Gastrocnemius medialis (tissue), 4 donors: ENCODE measurements around the gene PCCA.

Experiments used
- CTCF ChIP-seq, 5 experiments: fragments of 450-650 bp in 3 of 5; fragments of 200-600 bp in 2 of 5; sonication (generic) in 2 of 5; IDR thresholded peaks in 4 of 5; conservative IDR thresholded peaks in 1 of 5; 1 replicate in 4 of 5; 2 replicates in 1 of 5; pipeline ENCODE4 v1.5.1; 2016 to 2019; ENCODE audit warnings: antibody characterized with exemption in 5 of 5, mild to moderate bottlenecking in 3 of 5, moderate library complexity in 3 of 5
- POLR2A ChIP-seq, 2 donors: fragments of 450-650 bp; IDR thresholded peaks; one replicate each; pipeline ENCODE4 v1.6.1; 2017; ENCODE audit warnings: antibody characterized with exemption in 2 of 2, mild to moderate bottlenecking in 2 of 2, moderate library complexity in 2 of 2

GRCh38 chr13:100397627-100398026, 308.7 kb downstream of the PCCA start:
- TF ChIP-seq POLR2A (IDR thresholded peaks at IDR 0.05): no peak
- no peak for TF ChIP-seq CTCF (IDR thresholded peaks at IDR 0.05 in 4 of 5, conservative IDR thresholded peaks at IDR 0.05 in 1 of 5)
